HG02798 (cell line): ENCODE measurements around the gene MIGA2.
"Not testable (repeated sequence)": the region's sequence is repeated elsewhere in the genome, so short reads cannot be mapped to it uniquely, and the experiment has no call there.

Experiments used
- ATAC-seq: cut with Tn5 transposase; IDR thresholded peaks from one replicate; pipeline ENCODE4 v1.9.1; 2021; ENCODE audit warnings: mild to moderate bottlenecking; ENCODE audit not compliant: unreplicated experiment, poor library complexity

The MIGA2 gene

GRCh38 chr9:129036241-129036922 lies at the start of gene MIGA2:
Gene MIGA2, plus strand, starts transcription at chr9:129036626. Its CDS starts 3,969 bp downstream, at chr9:129040595.
- peak; percentile 99 for ATAC-seq

- no peak for ATAC-seq
Measured at GRCh38 chr9:128986671-128987070, 49.8 kb upstream of the MIGA2 start.

GRCh38 chr9:128987805-128988204 lies 48.6 kb upstream of the MIGA2 start:
- no peak for ATAC-seq

- no peak for ATAC-seq
Measured at GRCh38 chr9:128992995-128993394, 43.4 kb upstream of the MIGA2 start.

GRCh38 chr9:128995791-128996190 lies 40.6 kb upstream of the MIGA2 start:
- ATAC-seq, result no peak

- no peak for ATAC-seq
Measured at GRCh38 chr9:128998462-128998861, 38.0 kb upstream of the MIGA2 start.

GRCh38 chr9:128999581-129000206 lies 36.7 kb upstream of the MIGA2 start:
- no peak for ATAC-seq

- no peak for ATAC-seq
Measured at GRCh38 chr9:129001504-129002325, 34.7 kb upstream of the MIGA2 start.

GRCh38 chr9:129002992-129003391 lies 33.4 kb upstream of the MIGA2 start:
- no peak for ATAC-seq

- not testable (repeated sequence) for ATAC-seq
Measured at GRCh38 chr9:129004173-129004572, 32.3 kb upstream of the MIGA2 start.

- ATAC-seq, result no peak
Measured at GRCh38 chr9:129005336-129005997, 31.0 kb upstream of the MIGA2 start.

GRCh38 chr9:129006328-129007034 lies 29.9 kb upstream of the MIGA2 start:
- ATAC-seq, result no peak

GRCh38 chr9:129007035-129007765 lies 29.2 kb upstream of the MIGA2 start:
- ATAC-seq, result no peak

- no peak for ATAC-seq
Measured at GRCh38 chr9:129007766-129008468, 28.5 kb upstream of the MIGA2 start.

GRCh38 chr9:129008469-129008965 lies 27.9 kb upstream of the MIGA2 start:
- no peak for ATAC-seq

GRCh38 chr9:129008986-129009583 lies 27.3 kb upstream of the MIGA2 start:
- no peak for ATAC-seq

GRCh38 chr9:129009584-129010141 lies 26.8 kb upstream of the MIGA2 start:
- ATAC-seq, result no peak
